Left cardiac atrium (tissue), 4 donors: ENCODE measurements around the gene ZMYND11. TPM values are rescaled to one million over a fixed set of nuclear protein-coding genes. Genes with fewer than 3 reads are reported as not detected.
"Not testable (repeated sequence)": the region's sequence is repeated elsewhere in the genome, so short reads cannot be mapped to it uniquely, and the experiment has no call there.

ENCODE experiments used
- ATAC-seq, 2 donors: fragments of 200-7000 bp; cut with Tn5 transposase; one replicate each; pipeline ENCODE4 v1.9.1; 2020; ENCODE audit warnings: mild to moderate bottlenecking in 2 of 2, moderate library complexity in 2 of 2
- DNase-seq: peaks from one replicate; pipeline ENCODE4 v3.0.0-alpha.2; 2020
- intact Hi-C, 2 donors: fragments of 100-400 bp; cut with DNase I; formaldehyde crosslinking; loops; one replicate each; pipeline versions ENCODE4 v1.14.1 to v1.15.1; 2022 to 2023
- total RNA-seq, 2 donors: library from RNA; stranded (reverse); fragmentation: NEBNext Ultra II Directional; extraction: Animal tissue kit (Norgen Biotek cat#: 25700); gene quantifications; one replicate each; pipeline ENCODE4 v1.2.1, GENCODE V29; 2021
- donor health status: DM: no; HTN: yes; CAD: no.
- donor health status: DM: no; HTN: yes; CAD: no; lungs with severe emphysema.
- donor health status: DM: yes; HTN: yes; CAD: no.
- donor health status: Dilated cardiomyopathy.

Gene ZMYND11
- total RNA-seq, 2 donors from 2014 or later, result 59.1 to 72.6 TPM

- no peak for ATAC-seq
- intact Hi-C loops, result no loop called here
- no peak for DNase-seq
These were observed 162.8 kb downstream of the ZMYND11 start for GRCh38 chr10:298033-298432.

DNA sequence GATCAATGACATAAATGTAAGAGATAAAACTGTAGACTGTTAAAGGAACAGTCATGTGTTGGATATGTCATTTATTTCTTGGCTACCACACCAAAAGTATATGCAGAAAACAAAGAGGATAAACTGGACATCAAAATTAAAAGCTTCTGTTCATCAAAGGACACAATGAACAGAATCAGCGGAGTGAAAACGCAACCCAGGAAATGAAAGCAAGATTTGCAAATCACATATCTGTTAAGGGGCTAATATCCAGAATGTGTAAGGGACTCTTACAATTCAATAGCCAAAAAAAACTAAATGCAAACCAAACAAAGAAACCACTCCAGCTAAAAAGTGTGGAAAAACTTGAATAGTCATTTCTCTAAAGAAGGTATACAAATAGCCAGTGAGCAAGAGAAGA lies 164.3 kb downstream of the ZMYND11 start:
- intact Hi-C loops, result no loop called here
- no peak for ATAC-seq

GRCh38 chr10:299969-300368 lies 164.7 kb downstream of the ZMYND11 start:
- DNase-seq (no peak), ATAC-seq (no peak)
- intact Hi-C loops, result no loop called here

More for the DNA sequence above, 164.3 kb downstream of the ZMYND11 start:
- no peak for DNase-seq

DNA sequence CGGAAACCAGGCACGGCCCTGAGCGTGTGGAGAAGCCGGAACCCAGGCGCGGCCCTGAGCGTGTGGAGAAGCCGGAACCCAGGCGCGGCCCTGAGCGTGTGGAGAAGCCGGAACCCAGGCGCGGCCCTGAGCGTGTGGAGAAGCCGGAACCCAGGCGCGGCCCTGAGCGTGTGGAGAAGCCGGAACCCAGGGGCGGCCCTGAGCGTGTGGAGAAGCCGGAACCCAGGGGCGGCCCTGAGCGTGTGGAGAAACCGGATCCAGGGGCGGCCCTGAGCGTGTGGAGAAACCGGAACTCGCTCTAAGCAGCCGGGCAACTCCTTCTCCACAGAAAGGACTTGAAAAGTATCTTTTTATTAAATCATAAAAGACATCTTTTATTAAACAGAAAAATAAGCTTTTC lies 165.3 kb downstream of the ZMYND11 start:
- ATAC-seq, intact Hi-C loops, DNase-seq: not testable (repeated sequence)

GRCh38 chr10:301536-301935 lies 166.3 kb downstream of the ZMYND11 start:
- intact Hi-C loops, result no loop called here
- DNase-seq (no peak), ATAC-seq (no peak)

Other genes starting within 250 kb of the ZMYND11 start
- not detected for gene TUBB8, start 86.2 kb upstream of the ZMYND11 start, total RNA-seq